Measurements from ENCODE around the gene FILIP1L.

Gene FILIP1L

DNA sequence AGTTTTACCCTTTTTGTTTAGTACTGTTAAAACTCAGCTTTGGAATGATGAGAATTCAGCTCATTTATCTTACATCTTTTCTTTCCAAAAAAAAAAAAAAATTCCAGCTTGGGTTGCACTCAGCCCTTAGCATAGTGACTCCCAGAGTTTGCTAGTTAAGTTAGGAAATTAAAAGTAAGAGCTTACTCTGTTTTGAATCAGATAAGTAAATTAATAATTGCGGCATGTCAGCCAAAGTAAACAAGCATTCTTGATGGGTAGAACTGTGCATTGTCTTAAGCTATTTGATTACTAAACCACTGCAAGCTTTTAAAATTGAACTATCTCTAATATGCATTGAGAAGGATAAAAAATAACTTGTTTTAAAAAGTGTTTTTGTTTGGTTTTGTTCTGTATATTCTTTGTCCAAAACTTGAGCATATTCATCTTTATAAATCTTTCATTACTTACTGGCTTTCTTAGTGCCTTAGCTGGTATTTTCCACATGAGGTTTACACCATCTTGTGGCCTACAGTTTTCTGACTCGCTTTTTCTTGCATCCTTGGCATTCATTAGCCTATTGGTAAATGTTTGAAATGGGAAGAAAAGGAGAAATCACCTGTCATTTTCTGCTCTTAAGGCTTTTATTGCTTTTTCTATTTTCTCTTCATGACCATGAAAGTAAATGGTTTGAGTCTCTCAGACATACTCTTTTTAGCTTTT is 107.6 kb downstream of the FILIP1L start:
- DNase-seq: no peak

DNA sequence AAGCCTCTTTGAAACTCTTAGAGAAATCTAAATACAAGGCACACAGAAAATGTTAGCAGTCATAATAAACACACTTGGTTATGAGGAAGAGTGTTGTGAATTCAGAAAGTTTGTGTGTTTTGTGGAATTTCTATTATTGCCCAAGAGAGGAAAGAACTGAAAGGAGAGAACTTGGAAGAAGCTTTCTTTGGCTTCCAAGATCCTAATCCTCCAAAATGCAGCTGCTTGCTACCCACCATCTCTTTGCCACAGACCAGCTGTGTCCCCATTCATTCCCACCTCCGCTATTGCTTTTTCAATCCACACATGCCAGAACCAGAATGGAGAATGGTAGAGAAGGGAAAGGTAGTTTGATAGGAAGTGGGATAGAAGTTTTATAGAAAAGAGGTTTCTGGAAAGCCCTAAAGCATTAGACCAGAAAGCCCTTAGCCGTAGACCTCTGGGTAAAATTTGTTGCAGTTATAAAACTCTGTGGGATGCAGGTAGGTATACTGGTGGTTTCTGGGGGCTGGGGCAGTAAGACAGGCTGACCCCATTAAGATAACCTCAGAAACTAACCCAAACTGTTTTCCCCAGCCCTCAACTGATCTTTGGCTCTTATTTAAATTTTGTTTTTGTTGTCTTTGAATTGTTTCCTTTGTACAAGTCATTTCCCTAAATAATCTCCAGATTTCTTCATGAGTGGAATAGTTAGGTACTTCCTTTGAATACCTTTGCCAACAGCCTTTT is 108.5 kb downstream of the FILIP1L start:
- no peak for DNase-seq

DNA sequence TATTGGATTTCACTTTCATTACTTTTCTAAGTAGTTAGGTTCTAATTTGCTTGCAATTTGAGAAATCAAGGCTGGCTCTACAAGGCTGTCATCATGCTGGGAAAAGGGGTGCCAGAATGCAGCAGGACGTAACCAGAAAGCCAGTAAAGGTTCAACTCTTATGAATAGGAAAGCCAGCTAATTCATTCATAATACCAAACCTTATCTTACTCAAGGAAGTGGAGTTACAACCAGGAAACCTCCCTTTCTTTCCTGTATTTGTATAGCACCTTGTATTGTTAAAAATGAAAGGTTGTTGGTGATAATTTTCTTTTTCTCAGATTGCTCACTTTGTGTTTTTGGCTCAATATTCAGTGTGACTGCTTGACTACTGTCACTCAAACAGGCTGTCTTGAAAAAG is 109.4 kb downstream of the FILIP1L start:
- no peak for DNase-seq

DNA sequence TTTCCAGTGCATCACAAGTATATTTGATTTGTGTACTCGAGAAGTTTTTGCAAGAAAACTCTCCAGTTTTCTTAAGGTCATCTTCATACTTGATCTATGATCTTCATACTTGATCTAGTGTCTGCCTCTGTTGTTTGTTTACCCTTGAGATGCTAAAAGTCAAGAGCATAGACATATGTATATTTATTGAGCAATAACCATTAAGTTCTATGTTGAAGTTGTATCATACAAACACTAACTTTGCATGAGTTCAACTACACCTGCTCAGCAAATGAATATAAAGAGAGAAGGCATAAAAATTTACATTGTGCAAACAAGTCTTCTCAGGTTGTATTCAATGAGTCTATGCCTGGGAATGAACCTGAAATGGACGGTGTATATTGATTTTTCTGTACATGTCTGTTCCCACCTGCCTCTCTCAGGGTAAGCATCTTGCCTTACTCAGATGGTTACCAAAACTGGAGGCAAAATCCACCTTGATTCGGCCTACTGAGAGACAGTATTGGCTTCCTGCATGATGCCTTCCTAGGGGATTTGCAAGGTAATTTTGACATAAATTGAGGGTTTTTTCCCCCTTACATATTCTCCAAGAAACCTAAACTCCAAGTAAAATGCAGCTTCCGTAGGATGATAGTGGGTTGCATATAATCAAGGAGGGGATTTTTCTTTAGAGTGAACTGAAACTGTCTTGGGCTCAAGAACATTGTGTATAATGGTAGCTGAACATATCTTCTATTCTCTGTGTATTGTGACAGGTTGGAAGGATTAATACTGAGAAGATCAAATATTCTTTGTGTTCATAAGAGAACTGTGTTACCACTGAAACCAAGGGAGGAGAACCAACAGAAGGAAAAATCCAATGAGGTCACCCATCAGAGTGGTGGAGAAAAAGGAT is 110.4 kb downstream of the FILIP1L start:
- no peak for DNase-seq

DNA sequence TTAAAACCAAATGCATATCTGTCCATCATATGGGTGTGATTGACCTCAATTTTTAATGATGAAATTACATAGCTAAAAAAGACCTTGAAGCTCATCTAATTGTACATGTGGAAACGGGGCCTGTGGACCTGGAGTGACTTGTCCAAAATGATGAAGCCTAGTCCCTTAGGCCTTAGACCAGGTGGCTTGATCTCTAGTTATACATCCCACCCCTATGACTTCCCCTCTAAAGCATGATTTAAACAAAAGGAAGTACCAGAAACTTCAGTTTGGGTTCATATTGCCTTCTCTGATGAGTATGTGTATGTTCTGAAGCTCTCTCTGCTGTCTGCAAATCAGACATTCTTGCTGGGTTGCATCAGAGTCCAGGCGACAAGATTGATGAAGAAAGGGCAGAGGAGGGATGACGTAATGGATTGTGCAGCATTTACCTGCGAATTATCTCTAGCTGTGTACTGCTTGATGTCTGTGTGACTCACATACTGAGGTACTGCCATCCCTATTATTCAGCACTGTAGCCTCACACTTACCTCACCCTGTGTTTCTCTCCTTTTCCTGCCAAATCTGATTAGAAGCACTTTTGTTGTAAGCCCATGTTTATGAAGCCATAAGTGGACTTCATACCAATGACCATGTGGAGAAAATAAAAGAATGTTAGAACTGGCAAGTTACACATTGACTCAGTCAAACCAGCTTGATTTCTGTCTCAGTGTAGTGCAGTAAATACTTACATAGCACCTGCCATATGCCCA is 111.5 kb downstream of the FILIP1L start:
- DNase-seq: no peak

DNA sequence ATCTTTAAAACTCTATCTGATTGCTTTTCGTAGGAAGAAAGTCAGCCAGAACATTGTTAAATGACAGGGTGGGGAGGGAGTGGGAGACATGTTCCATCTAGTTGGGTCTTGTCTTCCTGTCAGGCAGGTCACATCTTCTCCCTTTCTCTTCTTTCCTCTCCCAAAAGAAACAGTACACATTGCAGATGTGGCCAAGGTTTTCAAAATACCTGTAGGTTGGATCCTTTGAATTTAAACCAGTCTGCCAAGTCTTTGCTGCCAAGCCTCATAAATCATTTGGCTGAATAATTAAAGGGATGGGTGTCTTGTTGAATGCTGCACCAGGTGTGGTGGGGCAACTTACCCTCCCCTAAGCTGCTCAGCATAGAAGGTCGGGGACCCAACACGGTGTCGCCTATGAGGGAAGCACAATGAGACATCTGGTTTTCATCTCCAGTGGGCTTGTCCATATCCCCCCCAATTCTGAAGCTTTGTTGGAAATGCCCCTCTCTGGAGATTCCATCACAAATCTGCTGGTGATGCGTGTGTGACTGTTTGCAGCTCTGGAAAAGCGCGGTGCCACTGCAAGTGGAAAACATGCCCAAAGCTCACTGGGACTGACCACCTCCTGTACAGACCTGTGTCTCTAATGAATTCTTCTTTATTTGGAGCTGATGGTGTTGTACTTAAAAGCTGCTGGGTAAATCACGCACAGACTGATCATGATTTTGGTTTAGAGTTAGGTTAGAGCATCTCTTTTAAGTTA is 112.6 kb downstream of the FILIP1L start:
- no peak for DNase-seq

DNA sequence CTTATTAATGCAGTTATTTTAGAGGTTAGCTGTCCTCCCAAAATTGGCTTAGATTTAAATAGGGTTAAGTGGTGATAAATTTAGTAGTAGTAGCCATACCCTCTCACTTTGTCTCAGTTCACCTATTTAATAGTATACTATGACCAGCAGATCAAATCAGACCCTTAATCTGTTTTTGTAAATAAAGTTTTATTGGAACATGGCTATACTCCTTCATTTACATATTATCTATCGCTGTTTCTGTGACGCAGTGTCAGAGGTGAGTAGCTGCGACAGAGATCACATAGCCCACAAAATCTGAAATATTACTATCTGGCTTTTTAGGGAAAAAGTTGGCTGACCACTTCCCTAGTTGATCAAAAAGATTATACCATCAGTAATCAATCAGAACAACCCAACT is 113.2 kb downstream of the FILIP1L start:
- DNase-seq: no peak

DNA sequence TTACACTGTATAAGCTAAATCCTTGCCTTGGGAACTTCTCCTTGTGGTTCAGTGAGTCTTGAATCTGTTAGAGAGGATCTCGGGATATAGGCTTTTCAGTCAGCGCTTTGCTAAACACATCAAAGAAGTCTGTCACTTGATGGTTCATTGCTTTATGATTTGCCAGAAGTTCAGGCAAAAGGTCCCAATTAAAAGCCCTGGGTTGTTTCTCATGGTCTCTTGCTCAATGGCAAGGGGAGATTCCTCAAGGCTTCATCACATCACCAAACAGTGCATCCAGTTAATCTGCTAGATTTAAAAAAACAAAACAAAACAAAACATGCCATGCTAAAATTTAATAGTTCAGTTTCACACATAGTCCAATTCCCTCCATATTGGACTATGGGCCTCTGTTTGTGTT is 114.8 kb downstream of the FILIP1L start:
- no peak for DNase-seq

DNA sequence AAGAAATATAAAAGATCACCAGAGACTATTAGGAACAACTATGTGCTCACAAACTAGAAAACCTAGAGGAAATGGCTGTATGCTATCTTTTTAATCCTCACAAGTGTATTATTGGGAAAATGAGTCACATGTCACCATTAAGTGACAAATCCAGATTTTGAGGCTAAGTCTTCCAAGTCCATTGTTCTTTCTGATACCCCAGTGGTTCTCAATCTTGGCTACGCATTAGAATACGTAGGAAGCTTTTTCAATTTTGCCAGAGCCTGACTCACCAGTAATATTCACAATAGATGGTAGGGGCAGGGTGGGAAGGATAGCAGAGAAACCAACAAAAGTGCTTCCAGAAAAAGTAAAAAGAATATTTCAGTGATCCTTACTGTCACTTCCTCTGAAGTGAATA is 117.0 kb downstream of the FILIP1L start:
- no peak for DNase-seq

DNA sequence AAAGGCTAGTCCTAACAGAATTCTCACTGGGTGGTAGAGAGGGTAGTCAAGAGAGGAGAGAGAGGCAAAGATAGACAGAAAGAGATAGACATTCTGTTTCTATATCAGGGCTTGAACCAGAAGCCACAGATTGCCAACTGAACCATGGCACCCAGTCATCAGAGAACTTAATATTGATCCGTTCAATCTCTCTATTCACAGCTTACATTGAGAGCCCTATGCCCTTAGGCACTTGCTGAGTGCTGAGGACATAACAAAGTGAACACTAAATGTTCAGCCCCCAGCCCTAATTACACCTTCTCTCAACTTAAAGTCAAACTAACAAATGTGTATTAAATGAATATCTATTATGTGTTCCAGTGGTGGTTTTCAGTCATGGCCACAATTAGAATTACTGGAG is 124.1 kb downstream of the FILIP1L start:
- DNase-seq: no peak

DNA sequence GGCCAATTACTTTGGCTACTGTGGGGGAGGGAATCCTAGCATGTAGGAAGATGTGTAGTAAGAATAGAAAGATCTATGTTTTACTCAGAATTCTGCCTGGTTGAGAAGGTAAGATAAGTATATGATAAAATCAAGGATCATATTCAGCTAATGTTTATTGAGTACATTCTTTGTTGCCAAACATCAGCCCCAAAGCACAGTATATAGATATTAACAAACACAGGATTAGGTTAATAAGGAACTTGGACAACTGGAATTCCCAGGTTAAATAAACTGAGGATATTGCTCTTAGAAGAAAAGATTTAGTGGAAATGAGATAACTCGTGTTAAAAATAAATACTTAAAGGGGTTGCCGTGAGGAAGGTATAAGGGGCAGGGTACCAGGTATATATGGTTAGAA is 129.6 kb downstream of the FILIP1L start:
- no peak for DNase-seq

DNA sequence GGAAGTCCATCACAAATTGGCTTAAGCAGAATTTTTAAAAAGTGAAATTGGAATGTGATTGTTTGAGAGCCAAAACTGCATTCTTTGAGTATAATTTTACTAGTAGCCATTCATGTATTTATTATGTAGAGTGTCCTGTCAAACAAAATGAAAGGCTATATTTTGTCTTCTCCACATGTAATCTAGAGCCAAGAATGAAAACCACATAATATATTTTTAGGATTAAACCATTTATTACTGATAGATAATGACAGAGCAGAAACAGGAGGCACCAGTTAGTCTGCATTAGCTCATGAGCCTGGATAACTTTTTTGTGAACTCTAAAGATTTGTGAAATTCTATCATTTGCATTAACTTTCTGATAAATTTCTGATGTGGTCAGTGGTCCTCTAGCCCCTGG is 130.2 kb downstream of the FILIP1L start:
- no peak for DNase-seq

DNA sequence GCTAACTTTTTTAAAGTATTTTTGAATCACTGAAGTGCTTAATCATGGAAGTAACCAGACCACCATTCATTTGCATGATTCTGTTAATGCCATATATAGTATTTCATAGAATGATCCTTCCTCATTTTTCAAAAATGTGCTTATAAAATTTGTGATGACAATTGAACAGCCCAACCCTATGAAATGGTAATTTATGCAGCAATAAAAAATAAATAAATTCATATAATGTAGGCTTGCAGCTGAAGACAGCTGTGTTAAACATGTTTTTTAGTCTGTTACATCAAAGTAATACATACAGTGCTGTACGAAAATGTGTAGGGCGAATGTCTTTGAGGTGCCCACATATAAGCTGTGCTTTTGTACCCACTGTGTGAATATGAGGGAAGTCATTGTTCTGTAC is 131.7 kb downstream of the FILIP1L start:
- DNase-seq: no peak

DNA sequence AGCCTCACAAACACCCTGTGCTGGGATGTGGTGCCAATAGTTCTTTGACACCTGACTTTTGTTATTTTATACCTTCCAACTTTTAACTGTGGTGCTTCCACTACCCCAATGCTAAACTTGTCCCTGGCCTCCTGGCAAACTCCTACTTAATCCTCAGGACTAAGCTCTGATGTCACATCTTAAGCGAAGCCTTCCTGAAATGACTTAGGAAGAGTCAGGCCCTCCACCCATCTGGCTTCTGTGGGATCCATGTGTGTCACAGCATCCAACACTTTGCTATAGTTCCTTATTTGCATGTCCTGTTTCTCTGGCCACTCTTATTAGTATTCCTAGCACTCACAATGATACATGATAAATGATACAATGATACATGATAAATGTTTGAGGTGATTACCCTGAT is 133.2 kb downstream of the FILIP1L start:
- no peak for DNase-seq

DNA sequence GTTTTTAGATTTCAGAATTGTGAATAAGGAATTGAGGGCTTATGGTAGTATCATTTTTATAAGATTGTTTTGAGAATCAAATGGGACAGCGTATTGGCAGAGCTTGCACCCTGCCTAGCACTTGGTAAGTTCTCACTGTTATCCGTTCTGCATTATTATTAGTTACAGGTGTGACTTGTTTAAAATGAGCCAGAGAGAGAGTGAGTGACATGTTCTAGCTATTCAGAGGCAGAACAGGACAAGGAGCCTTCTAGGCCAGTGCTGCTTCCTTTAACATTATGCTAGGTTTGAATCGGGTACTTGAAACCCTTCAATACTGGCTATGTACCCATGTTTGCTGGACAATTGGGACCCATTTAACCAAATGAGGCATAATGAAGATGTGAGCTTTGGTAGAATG is 133.7 kb downstream of the FILIP1L start:
- no peak for DNase-seq

DNA sequence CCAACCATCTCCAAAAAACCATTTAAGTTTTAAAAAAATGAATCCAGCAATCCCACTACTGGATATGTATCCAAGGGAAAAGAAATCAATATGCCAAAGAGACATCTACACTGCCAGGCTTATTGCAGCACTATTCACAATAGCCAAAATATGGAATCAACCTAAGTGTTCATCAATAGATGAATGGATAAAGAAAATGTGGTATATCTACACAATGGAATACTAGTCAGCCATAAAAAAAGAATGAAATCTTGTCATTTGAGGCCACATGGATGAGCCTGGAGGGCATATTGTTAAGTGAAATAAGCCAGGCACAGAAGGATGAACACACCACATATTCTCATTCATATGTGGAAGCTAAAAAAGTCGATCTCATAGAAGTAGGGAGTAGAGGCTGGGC is 136.1 kb downstream of the FILIP1L start:
- no peak for DNase-seq

DNA sequence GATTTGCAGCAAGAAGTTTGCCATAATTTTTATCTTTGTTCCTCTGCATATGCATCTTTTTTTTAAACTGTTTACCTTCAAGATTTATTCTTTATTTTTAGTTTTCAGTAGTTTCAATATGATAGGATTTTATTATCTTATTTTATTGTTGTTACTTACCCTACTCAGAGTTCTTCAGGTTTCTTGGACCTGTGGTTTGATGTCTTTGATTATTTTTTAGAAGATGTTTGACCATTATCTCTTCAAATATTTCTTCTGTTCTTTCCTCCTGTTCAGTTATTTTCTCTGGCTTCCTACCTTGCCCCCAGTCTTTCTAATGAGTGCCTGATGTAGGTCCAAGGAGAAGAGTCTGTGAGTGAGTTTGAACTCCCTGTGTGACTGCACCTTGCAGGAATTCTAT is 137.7 kb downstream of the FILIP1L start:
- DNase-seq: no peak

DNA sequence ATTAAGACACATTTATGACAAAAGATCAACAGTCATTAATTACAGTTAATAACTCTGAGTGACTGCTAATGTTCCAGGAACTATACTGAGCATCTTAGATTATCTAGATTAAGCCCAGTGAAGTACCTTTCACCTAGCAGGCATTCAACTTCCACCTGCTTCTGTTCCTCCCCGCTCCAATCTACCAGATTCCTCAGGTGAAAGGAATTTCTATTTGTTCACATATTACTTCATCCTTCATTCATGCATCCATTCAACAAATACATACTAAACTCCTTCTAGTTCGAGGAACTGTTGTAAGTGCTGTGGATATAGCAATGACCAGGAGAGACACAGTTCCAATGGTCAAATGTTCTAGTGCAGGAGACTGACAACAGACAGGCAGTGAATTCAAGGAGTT is 139.3 kb downstream of the FILIP1L start:
- no peak for DNase-seq

DNA sequence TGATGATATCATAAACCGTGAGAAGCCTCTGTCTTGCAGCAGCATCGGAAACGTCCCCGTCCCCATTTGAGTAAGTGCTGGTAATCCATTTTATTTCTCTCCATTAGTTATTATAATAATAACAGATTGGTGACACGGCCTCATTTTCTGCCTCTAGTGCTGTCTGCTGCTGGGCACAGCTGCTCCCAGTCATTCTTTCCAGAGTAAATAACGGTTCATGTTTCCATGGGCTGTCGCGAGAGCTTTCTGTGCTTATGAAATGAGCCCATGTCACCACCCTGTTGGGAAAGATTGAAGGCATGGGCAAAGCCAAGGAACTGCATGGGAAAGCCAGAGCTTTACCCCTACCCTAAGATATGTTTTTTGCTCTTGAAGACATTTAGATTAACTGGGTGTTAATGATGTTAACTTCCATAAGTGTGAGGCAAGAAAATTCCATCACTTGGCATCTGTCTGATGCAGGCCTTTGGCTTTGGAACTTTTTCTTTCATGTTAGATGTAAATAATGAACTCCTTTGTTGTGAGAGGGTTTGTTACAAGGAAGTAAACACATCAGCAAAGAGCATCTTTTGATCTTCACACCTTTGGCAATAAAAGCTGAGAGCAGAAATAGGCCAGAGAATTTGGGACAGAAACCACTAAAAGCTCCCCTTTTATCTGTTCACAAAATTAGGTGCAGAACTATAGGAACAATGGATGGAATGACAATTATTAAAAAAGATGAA is 141.8 kb downstream of the FILIP1L start:
- DNase-seq: no peak

DNA sequence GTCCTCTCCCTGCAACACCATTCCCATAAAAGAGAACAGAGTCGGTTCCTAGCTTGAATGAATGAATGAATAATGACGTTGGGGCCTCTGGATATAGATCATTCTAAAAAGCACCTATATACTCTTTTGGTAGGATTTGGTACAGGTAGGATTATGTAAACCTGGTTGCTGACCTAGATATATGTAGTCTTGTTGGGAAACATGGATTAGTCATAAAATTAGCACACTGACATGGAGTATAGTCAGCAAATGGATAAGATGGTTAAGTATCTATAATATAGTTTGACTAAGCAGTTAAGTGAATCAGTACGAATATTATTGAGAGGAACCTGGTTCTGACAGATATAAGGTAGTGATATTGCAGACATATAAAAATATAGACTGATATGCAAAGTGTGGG is 142.5 kb downstream of the FILIP1L start:
- no peak for DNase-seq

DNA sequence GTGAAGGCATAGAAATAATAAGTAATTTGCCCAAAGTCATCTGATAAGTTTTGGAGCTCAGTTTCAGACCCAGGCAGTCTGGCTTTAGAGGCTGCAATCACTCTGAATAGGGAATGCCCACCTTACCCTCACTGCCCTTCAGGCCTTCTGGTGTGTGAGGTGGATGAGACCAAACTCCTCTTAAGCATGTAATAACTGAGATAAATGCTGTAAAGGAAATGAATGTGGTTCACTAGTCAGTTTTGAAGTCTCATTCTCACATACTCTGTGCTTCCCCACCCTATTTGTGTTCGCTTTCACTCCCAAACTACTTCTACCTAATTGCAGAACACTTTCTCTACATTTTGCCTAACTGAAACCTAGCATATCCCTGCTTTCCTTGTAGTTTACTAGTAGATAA is 144.1 kb downstream of the FILIP1L start:
- no peak for DNase-seq

DNA sequence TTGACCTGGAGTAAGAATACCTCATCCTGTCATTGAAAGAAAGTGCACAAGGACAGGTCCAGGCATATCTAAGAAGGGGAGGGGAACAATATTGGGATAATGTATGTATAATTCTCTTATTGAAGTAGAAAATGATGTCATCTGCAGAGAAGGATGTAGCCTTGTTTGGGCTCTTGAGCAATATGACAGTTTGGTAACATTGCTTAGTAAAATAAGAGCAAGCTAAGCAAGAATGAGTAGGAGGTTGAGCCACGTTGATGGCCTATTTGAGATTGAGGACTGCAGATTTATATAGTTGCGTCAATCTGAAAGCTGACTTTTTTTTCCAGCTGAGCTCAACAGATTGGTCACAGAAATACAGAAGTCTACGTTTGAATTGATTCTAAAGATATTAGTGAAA is 145.2 kb downstream of the FILIP1L start:
- no peak for DNase-seq

All from midbrain (tissue), 1 donor.